Prostate gland (tissue), 2 donors: ENCODE results near the gene PARVG.

ENCODE experiments used
- POLR2A ChIP-seq: fragments of 450-650 bp; IDR thresholded peaks from one replicate; pipeline ENCODE4 v1.6.1; 2016; ENCODE audit warnings: antibody characterized with exemption, mild to moderate bottlenecking
- POLR2AphosphoS5 ChIP-seq: sonication (generic); formaldehyde crosslinking; IDR thresholded peaks from one replicate; pipeline ENCODE4 v1.6.1; 2017; ENCODE audit warnings: antibody characterized with exemption
- TF ChIP-seq, protein P1 (sequence below), 4 experiments: fragments of 200-600 bp in 2 of 4; fragments of 450-650 bp in 2 of 4; sonication (generic) in 2 of 4; IDR thresholded peaks; 1 replicate in 3 of 4; 2 replicates in 1 of 4; pipeline ENCODE4 v1.5.1; 2016 to 2019; ENCODE audit warnings: antibody characterized with exemption in 4 of 4, mild to moderate bottlenecking in 2 of 4, moderate library complexity in 2 of 4

DNA sequence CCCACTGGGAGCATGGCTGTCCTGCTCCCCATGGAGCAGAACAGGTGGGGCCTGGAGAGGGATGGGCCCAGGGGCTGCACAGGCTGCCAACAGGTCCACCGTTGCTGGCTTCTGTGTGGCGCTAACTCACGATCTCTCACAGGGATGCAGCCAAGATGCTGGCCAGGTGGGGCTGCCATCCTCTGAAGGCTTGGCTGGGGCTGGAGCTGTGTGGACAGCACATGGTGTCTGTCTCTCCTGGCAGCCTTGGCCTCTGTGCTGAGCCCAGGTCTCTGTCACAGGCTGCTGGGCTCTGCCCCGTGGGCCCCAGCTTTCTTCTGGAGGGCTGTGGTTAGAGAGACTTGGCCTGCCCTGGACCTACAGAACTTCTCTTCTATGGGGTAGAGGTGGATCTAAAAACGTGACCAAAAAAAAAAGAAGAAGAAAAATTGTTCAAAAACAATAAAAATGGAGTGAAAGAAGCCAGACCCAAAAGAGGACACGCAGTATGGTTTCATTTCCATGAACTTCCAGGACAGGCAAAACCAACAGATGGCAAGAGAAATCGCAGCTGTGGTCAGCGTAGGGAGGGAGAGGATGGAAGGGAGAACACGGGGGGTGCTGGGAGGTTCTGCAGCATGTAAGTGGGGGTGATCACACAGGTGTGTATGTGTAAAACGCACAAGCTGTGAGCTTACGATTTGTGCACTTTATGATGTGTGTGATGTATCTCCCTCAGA, 12.2 kb downstream of the PARVG start:
- TF ChIP-seq POLR2A, result no peak
- TF ChIP-seq, protein P1, sequence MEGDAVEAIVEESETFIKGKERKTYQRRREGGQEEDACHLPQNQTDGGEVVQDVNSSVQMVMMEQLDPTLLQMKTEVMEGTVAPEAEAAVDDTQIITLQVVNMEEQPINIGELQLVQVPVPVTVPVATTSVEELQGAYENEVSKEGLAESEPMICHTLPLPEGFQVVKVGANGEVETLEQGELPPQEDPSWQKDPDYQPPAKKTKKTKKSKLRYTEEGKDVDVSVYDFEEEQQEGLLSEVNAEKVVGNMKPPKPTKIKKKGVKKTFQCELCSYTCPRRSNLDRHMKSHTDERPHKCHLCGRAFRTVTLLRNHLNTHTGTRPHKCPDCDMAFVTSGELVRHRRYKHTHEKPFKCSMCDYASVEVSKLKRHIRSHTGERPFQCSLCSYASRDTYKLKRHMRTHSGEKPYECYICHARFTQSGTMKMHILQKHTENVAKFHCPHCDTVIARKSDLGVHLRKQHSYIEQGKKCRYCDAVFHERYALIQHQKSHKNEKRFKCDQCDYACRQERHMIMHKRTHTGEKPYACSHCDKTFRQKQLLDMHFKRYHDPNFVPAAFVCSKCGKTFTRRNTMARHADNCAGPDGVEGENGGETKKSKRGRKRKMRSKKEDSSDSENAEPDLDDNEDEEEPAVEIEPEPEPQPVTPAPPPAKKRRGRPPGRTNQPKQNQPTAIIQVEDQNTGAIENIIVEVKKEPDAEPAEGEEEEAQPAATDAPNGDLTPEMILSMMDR (IDR thresholded peaks at IDR 0.05), result no peak
- TF ChIP-seq POLR2AphosphoS5, result no peak
